Adrenal gland (tissue), 5 donors: ENCODE data around the gene GPR173.

Experiments
- CTCF ChIP-seq, 6 experiments: fragments of 450-650 bp in 4 of 6; fragments of 200-600 bp in 2 of 6; sonication (generic) in 1 of 6; IDR thresholded peaks; 1 replicate in 5 of 6; 2 replicates in 1 of 6; pipeline versions ENCODE4 v1.5.1 to v1.8.0; 2016 to 2021; ENCODE audit warnings: antibody characterized with exemption in 6 of 6, mild to moderate bottlenecking in 2 of 6, moderate library complexity in 1 of 6
- POLR2A ChIP-seq, 2 donors: fragments of 450-650 bp; IDR thresholded peaks; one replicate each; pipeline ENCODE4 v1.6.1; 2017; ENCODE audit warnings: antibody characterized with exemption in 2 of 2, mild to moderate bottlenecking in 2 of 2, moderate library complexity in 1 of 2
- donor health status: DM: no; HTN: no; CAD: no.

- TF ChIP-seq CTCF (IDR thresholded peaks at IDR 0.05) (no peak), POLR2A (IDR thresholded peaks at IDR 0.05) (no peak)
Observed at GRCh38 chrX:53031380-53031779, 17.2 kb upstream of the GPR173 start.
